HEK293T (cell line): ENCODE data around the gene CFAP157.

Experiments
- CTCF ChIA-PET: fragments of 350-600 bp; formaldehyde crosslinking; extraction: SDS; loops from one replicate; lab custom pipeline; 2021; ENCODE audit warnings: antibody characterized with exemption, inconsistent platforms; lab: Yijun Ruan, JAX
- POLR2A ChIA-PET: fragments of 350-600 bp; formaldehyde crosslinking; extraction: SDS; loops from one replicate; lab custom pipeline; 2020; ENCODE audit warnings: antibody characterized with exemption, inconsistent platforms; lab: Yijun Ruan, JAX
- DNase-seq: peaks from one replicate; pipeline ENCODE4 v3.0.0; 2012; ENCODE audit warnings: mixed read lengths; ENCODE audit errors: extremely low spot score
- ARNT ChIP-seq: fragments of 450-650 bp; IDR thresholded peaks from 2 replicates; pipeline ENCODE4 v1.6.1; 2017; ENCODE audit warnings: mild to moderate bottlenecking
- BHLHE40 ChIP-seq: fragments of 450-650 bp; IDR thresholded peaks from 2 replicates; pipeline ENCODE4 v1.6.1; 2016; ENCODE audit warnings: mild to moderate bottlenecking, moderate library complexity, borderline replicate concordance
- CTBP1 ChIP-seq: fragments of 450-650 bp; IDR thresholded peaks from 2 replicates; pipeline ENCODE4 v1.6.1; 2016; ENCODE audit warnings: borderline replicate concordance
- ELF4 ChIP-seq: fragments of 450-650 bp; IDR thresholded peaks from 2 replicates; pipeline ENCODE4 v1.6.1; 2017; ENCODE audit warnings: antibody characterized with exemption
- FOXA1 ChIP-seq: fragments of 450-650 bp; IDR thresholded peaks from 2 replicates; pipeline ENCODE4 v1.6.1; 2016; ENCODE audit warnings: mild to moderate bottlenecking
- FOXK2 ChIP-seq: fragments of 450-650 bp; IDR thresholded peaks from 2 replicates; pipeline ENCODE4 v1.6.1; 2016; ENCODE audit warnings: mild to moderate bottlenecking
- FOXM1 ChIP-seq: fragments of 450-650 bp; IDR thresholded peaks from 2 replicates; pipeline ENCODE4 v1.6.1; 2017; ENCODE audit warnings: mild to moderate bottlenecking, borderline replicate concordance
- HDGF ChIP-seq: fragments of 450-650 bp; IDR thresholded peaks from 2 replicates; pipeline ENCODE4 v1.6.1; 2017; ENCODE audit warnings: antibody characterized with exemption, borderline replicate concordance
- L3MBTL2 ChIP-seq: fragments of 450-650 bp; conservative IDR thresholded peaks from 2 replicates; pipeline ENCODE4 v1.6.1; 2016; ENCODE audit warnings: mild to moderate bottlenecking
- LEF1 ChIP-seq: fragments of 450-650 bp; IDR thresholded peaks from 2 replicates; pipeline ENCODE4 v1.6.1; 2017; ENCODE audit warnings: mild to moderate bottlenecking, borderline replicate concordance
- NFRKB ChIP-seq: fragments of 450-650 bp; IDR thresholded peaks from 2 replicates; pipeline ENCODE4 v1.6.1; 2016; ENCODE audit warnings: mild to moderate bottlenecking, moderate library complexity
- PKNOX1 ChIP-seq: fragments of 450-650 bp; IDR thresholded peaks from 2 replicates; pipeline ENCODE4 v1.6.1; 2016
- SP1 ChIP-seq: fragments of 450-650 bp; IDR thresholded peaks from 2 replicates; pipeline ENCODE4 v1.6.1; 2017
- SUZ12 ChIP-seq: fragments of 450-650 bp; IDR thresholded peaks from 2 replicates; pipeline ENCODE4 v1.6.1; 2016; ENCODE audit warnings: mild to moderate bottlenecking
- TARDBP ChIP-seq: fragments of 450-650 bp; IDR thresholded peaks from 2 replicates; pipeline ENCODE4 v1.6.1; 2016
- ZNF384 ChIP-seq: fragments of 450-650 bp; IDR thresholded peaks from 2 replicates; pipeline ENCODE4 v1.6.1; 2016

Gene CFAP157

GRCh38 chr9:127724012-127724411 is 17.2 kb downstream of the CFAP157 start:
- no peak for DNase-seq
- CTCF ChIA-PET: no interaction called here
- POLR2A ChIA-PET: interaction anchor here (1.2 kb wide), 1 partner anchor 11 kb away, joined by 3 read pairs; no protein-coding TSS in a partner anchor
- no peak for TF ChIP-seq ELF4
- no peak for TF ChIP-seq LEF1
- no peak for TF ChIP-seq ZNF384
- TF ChIP-seq FOXA1: no peak
- no peak for TF ChIP-seq BHLHE40
- TF ChIP-seq L3MBTL2: no peak
- TF ChIP-seq ARNT: no peak
- no peak for TF ChIP-seq SP1
- TF ChIP-seq TARDBP: no peak
- TF ChIP-seq CTBP1: no peak
- no peak for TF ChIP-seq PKNOX1
- TF ChIP-seq NFRKB: no peak
- TF ChIP-seq FOXM1: no peak
- TF ChIP-seq FOXK2: no peak
- no peak for TF ChIP-seq HDGF
- TF ChIP-seq SUZ12: no peak

GRCh38 chr9:127726871-127727270 is 20.1 kb downstream of the CFAP157 start:
- POLR2A ChIA-PET: no interaction called here
- DNase-seq: no peak
- CTCF ChIA-PET: interaction anchor here (0.7 to 2.2 kb wide), 2 partner anchors 8 to 357 kb away, joined by 3 to 10 read pairs; partner anchors contain the start of gene TOR2A
- no peak for TF ChIP-seq L3MBTL2
- TF ChIP-seq BHLHE40: no peak
- no peak for TF ChIP-seq FOXM1
- no peak for TF ChIP-seq CTBP1
- no peak for TF ChIP-seq ARNT
- TF ChIP-seq FOXK2: no peak
- TF ChIP-seq NFRKB: no peak

GRCh38 chr9:127728808-127729207 is 22.0 kb downstream of the CFAP157 start:
- DNase-seq: no peak
- POLR2A ChIA-PET: no interaction called here
- TF ChIP-seq FOXK2: no peak
- no peak for TF ChIP-seq HDGF
- TF ChIP-seq NFRKB: no peak
- TF ChIP-seq ARNT: no peak
- TF ChIP-seq TARDBP: no peak
- TF ChIP-seq ZNF384: no peak
- no peak for TF ChIP-seq FOXA1
- no peak for TF ChIP-seq BHLHE40
- CTCF ChIA-PET: interaction anchor here (0.5 kb wide), 1 partner anchor 203 kb away, joined by 4 read pairs; no protein-coding TSS in a partner anchor

- POLR2A ChIA-PET: no interaction called here
- CTCF ChIA-PET: no interaction called here
- DNase-seq: no peak
- TF ChIP-seq BHLHE40 (no peak), SUZ12 (no peak), TARDBP (no peak)
Observed at GRCh38 chr9:127729522-127730256, 22.9 kb downstream of the CFAP157 start.

GRCh38 chr9:127730262-127730661 is 23.5 kb downstream of the CFAP157 start:
- POLR2A ChIA-PET: no interaction called here
- CTCF ChIA-PET: interaction anchor here (1.0 kb wide), 1 partner anchor 140 kb away, joined by 3 read pairs; no protein-coding TSS in a partner anchor
- DNase-seq: no peak
- TF ChIP-seq CTBP1: no peak
- TF ChIP-seq L3MBTL2: no peak
- TF ChIP-seq BHLHE40: no peak
- no peak for TF ChIP-seq SUZ12
- no peak for TF ChIP-seq HDGF
- no peak for TF ChIP-seq ELF4
- no peak for TF ChIP-seq FOXA1
- TF ChIP-seq NFRKB: no peak
- TF ChIP-seq FOXM1: no peak
- TF ChIP-seq FOXK2: no peak
- TF ChIP-seq TARDBP: no peak
- no peak for TF ChIP-seq PKNOX1
- no peak for TF ChIP-seq LEF1
- TF ChIP-seq SP1: no peak
- no peak for TF ChIP-seq ARNT
- no peak for TF ChIP-seq ZNF384

- DNase-seq: no peak
- no peak for TF ChIP-seq TARDBP
- TF ChIP-seq BHLHE40: no peak
- no peak for TF ChIP-seq NFRKB
- no peak for TF ChIP-seq ELF4
- no peak for TF ChIP-seq ARNT
- TF ChIP-seq L3MBTL2: no peak
- TF ChIP-seq SP1: no peak
- TF ChIP-seq FOXK2: no peak
- no peak for TF ChIP-seq LEF1
- POLR2A ChIA-PET: interaction anchor here (0.7 kb wide), 1 partner anchor 71 kb away, joined by 3 read pairs; no protein-coding TSS in a partner anchor
- CTCF ChIA-PET: interaction anchor here (0.5 to 1.0 kb wide), 3 partner anchors 9 to 141 kb away, joined by 3 to 5 read pairs (median 4); no protein-coding TSS in a partner anchor
Observed at GRCh38 chr9:127730799-127731410, 24.1 kb downstream of the CFAP157 start.
